Globus pallidus (tissue), 1 donor: Measurements from ENCODE around the gene ABCG5.

ENCODE experiments used
- DNase-seq: peaks from one replicate; pipeline ENCODE4 v3.0.0-alpha.2; 2015; ENCODE audit warnings: low spot score

The ABCG5 gene

GRCh38 chr2:43806719-43807031 lies 32.0 kb downstream of the ABCG5 start:
- DNase-seq, result no peak

- no peak for DNase-seq
Measured at GRCh38 chr2:43803113-43803512, 35.5 kb downstream of the ABCG5 start.

DNA sequence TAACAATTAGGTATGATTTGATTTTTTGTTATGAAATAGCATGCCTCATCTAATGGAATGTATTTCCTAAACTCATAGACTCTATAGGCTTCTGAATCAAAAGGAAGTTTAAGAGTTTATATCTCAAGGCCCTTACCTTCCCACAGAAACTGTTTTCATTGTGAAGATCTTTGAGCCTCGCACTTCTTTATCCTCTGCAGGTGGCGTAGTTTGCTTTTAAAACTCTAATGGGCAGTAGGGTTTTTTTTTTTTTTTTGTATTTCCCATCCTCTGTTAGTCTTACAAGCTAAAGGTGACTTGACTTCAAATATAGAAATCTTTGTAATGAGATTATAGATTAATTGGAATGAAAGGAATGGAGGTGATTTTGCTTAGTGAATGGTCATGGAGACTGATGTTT lies 36.5 kb downstream of the ABCG5 start:
- no peak for DNase-seq

DNA sequence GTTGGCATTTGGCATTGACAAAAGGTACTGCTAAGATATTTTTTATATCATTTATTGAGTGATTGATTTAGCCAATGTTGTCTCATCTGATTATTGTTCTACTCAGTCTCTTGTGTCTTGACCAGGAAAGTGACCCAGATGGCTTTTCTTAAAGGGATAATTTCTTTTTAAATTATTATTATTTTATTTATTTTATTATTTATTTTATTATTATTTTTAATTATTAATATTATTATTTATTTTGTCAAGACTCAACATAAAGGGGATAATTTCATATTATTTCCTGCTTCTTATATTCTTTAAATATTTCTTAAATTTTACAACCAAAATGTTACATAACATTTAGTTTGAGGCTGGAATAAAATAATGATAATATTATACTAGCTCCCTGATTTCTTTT lies 37.7 kb downstream of the ABCG5 start:
- no peak for DNase-seq

DNA sequence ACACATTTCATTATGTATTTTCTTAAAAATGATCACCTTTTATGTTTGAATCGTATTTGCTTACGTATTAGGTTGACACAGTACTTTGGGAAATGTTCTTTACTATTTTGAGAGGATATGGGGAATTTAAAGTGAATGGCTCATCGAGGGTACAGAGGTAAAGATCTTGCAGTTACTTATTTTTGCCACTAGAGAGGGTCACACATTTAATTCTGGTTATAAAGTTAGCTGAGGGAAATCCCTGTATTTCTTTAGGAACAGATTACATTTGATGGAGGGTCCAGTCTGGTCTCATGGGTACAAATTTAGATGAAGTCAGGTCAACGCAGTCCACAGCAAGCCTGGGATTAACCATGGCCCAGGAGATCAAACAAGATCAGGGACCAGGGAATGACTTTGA lies 40.3 kb downstream of the ABCG5 start:
- no peak for DNase-seq

GRCh38 chr2:43796206-43796605 lies 42.4 kb downstream of the ABCG5 start:
- no peak for DNase-seq

DNA sequence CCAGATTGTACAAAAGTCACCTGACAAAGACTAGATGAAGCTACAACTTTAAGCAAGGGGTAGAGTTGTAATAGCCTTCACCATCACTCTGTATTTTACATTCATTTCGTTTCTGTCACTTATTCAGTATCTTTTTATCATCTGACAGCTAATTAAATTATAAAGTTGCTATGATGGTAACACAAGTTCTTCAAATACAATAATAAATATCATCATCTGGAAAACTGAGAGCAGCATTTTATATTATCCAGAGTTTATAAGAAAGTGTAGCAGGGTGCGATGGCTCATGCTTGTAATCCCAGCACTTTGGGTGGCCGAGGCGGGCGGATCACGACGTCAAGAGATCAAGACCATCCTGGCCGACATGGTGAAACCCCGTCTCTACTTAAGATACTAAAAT lies 43.7 kb downstream of the ABCG5 start:
- DNase-seq, result no peak

DNA sequence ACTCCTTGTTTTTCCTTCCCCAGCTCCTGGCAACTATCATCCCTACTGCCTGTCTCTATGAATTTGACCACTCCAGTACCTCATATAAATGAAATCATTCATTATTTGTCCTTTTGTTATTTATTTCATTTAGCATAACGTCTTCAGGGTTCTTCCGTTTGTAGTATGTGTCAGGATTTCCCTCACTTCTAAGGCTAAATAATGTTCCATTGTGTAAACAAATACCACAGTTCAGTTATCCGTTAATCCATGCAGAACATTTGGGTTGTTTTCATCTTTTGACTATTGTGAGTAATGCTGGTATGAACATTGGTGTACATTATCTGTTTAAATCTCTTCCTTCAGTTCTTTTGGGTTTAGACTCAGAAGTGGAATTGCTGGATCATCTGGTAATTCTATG lies 46.0 kb downstream of the ABCG5 start:
- DNase-seq, result no peak

GRCh38 chr2:43791035-43791765 lies 47.4 kb downstream of the ABCG5 start:
- DNase-seq, result no peak

DNA sequence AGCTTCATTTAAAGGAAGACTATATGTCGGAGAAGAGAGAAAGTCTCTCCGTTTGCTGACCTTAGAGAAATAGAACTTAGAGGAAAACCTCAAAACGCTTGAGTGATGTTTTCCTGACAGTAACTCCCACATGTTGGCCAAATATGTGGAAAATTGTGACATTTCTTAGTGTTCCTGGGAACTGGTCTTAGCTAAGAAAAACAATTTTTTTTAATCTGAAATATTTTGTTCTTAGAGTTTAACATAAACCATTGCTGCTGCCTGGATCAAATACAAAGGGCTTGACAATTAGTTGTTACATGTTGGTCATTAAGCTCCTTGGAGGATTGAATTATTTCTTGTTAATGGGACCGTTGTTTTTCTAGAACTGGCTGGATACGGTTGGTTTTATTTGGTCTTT lies 48.5 kb downstream of the ABCG5 start:
- DNase-seq, result no peak

DNA sequence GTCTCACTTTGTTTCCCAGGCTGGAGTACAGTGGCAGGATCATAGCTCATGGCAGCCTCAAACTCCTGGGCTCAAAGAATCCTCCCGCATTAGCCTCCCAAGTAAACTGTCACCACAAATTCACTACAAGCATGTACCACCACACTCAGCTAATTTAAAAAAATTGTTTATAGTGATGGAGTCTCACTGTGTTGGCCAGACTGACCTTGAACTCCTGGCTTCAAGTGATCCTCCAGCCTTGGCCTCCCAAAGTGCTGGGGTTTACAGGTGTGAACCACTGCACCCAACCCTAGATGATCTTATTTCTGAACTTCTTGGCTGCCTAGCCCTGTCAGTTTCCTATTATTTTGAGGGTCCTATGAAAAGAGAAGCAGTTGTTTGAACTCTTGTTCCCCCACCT lies 50.0 kb downstream of the ABCG5 start:
- no peak for DNase-seq

DNA sequence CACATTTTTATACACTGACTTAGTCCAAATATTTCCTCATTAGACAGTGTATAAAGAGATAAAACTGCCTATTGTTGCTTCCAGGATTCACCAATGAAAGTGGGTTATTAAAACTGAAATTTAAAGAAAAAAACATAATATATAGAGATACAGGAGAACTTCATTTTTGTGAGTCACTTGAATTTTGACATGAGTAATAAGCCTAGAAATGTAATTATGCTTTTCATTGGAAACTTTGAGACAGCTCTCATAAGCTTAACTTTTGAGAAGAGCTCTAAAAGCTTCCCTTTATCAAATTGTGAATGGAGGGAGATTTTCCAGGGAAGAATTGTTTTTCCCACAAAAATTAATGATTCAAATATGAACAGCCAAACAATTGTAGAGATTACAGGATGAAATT lies 50.7 kb downstream of the ABCG5 start:
- no peak for DNase-seq

DNA sequence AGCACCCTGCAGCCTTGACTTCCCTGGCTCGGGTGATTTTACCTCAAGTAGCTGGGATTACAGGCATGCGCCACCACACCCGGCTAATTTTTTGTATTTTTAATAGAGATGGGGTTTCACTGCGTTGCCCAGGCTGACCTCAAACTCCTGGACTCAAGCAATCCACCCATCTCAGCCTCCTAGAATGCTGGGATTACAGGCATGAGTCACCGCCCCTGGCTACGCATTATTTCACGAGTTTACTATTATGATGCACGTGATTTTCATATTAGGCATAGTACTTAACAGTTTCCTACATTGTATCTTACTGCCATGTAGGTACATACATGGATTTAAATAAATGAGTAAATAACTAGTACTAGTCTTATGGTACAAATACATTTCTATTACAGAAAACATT lies 60.4 kb downstream of the ABCG5 start:
- no peak for DNase-seq

DNA sequence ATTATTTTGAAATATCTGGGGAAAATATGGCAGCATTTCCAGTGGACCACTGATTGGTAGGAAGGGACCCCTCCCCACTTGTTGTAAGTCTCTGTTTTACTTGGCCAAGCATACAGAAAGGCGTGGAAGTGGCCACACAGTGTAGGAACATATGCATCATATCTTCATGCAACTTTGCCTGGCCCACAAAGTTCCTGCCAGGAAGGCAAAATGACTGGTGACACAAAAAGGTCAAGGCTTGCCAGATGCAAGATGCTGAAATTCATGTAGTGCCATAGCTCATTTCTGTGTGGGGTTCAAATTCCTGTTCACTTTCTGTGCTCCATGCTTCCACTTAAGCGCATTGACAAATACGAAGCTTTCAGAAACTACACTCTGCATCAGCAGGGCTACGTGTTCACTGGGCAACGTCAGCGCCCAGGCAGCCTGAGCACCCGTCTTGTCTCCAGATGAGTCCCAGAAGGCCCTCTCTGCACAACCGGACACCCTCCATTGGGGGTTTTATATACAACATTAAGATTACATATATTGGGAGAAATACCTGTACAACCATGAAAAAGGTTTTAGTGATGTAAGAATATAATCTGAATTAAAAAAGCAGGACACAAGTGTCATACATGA lies 61.2 kb downstream of the ABCG5 start:
- no peak for DNase-seq

DNA sequence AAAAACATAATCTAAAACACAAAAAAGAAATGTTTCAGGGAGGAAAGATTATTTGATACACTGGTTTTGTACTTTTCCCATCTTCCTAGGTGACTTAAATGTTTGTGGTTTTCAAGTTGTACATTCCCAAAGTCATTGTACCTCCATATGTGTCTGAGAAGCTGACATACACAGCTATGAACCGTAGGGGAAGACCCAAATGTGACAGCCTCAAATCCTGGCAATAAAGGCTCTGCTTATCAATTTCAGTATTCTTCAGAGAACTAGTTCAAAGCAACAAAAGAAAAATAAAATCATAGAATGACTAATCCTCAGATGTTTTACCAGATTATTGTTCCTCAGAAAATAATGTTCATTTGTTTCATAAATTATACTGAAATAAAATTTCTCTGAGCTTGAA lies 62.3 kb downstream of the ABCG5 start:
- no peak for DNase-seq

DNA sequence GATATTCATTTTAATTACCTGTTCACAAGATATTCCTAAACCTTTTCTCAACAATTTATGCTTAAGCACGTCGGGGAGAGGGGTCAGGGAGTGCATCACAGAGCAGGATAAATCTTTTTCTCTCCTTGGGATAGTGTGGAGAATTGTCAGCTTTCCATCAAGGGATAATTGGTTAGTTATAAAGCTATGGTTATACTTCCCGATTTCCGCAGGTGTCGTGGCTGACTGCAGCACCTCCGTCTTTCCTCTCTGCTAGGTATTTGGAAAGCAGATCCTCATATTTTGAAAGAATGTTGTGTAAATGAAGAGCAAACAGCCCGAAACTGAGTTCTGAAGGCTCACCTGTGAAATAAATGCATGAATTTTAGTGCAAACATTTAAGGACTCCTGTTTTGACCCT lies 64.0 kb downstream of the ABCG5 start:
- no peak for DNase-seq

GRCh38 chr2:43773876-43774613 lies 64.6 kb downstream of the ABCG5 start, which contains the start of gene DYNC2LI1:
DYNC2LI1 (plus strand) TSS chr2:43774039; CDS start chr2:43774139, 100 bp downstream.
- DNase-seq, result peak; percentile 89

GRCh38 chr2:43766006-43766405 lies 72.6 kb downstream of the ABCG5 start:
- no peak for DNase-seq

DNA sequence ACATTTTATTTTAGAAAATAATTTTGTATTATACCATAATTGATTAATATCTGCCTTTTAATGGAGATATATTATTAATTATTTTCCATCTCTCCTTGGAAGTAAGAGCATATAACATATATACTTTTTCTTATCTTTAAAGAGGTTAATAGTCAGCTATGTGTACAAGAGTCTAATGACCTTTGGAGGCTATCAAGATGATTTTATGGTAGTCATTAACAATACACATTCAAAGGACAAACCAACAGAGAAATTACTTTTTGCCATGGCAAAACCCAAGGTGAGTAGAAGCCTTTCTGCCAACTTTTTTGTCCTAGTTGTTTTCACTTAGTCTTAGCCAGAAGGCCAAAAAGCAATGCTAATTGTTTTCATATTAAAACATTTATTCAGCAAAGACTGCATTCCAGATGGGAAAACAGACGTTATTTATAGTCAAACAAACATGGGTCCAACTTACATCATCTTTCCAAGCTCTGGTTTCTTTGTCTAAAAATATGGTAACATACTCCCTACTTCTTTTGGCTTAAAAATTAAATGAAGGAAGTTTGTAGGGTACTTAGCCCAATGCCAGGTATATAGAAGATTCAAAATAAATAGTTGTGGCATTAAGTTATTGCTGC lies 74.4 kb downstream of the ABCG5 start:
- DNase-seq, result no peak

- no peak for DNase-seq
Measured at GRCh38 chr2:43763091-43763490, 75.5 kb downstream of the ABCG5 start.
